GM12891 (cell line): ENCODE data around the gene MOV10L1.

ENCODE experiments used
- PAX5 ChIP-seq: IDR thresholded peaks from 2 replicates; pipeline ENCODE4 v1.6.1; 2011; ENCODE audit warnings: low read length, moderate library complexity, mild to moderate bottlenecking; ENCODE audit not compliant: insufficient read depth, severe bottlenecking
- POLR2A ChIP-seq: IDR thresholded peaks from 2 replicates; pipeline ENCODE4 v1.6.1; 2011; ENCODE audit warnings: low read depth, low read length, control low read depth
- POLR2AphosphoS5 ChIP-seq: IDR thresholded peaks from 2 replicates; pipeline ENCODE4 v1.6.1; 2011; ENCODE audit warnings: low read depth, low read length, control low read depth
- POU2F2 ChIP-seq: IDR thresholded peaks from 2 replicates; pipeline ENCODE4 v1.6.1; 2011; ENCODE audit warnings: low read depth, mild to moderate bottlenecking, control low read depth, low read length, moderate library complexity
- SPI1 ChIP-seq: IDR thresholded peaks from 2 replicates; pipeline ENCODE4 v1.6.1; 2011; ENCODE audit warnings: low read depth, low read length, control low read depth
- TAF1 ChIP-seq: IDR thresholded peaks from 2 replicates; pipeline ENCODE4 v1.6.1; 2011; ENCODE audit warnings: low read depth, low read length, control low read depth

DNA sequence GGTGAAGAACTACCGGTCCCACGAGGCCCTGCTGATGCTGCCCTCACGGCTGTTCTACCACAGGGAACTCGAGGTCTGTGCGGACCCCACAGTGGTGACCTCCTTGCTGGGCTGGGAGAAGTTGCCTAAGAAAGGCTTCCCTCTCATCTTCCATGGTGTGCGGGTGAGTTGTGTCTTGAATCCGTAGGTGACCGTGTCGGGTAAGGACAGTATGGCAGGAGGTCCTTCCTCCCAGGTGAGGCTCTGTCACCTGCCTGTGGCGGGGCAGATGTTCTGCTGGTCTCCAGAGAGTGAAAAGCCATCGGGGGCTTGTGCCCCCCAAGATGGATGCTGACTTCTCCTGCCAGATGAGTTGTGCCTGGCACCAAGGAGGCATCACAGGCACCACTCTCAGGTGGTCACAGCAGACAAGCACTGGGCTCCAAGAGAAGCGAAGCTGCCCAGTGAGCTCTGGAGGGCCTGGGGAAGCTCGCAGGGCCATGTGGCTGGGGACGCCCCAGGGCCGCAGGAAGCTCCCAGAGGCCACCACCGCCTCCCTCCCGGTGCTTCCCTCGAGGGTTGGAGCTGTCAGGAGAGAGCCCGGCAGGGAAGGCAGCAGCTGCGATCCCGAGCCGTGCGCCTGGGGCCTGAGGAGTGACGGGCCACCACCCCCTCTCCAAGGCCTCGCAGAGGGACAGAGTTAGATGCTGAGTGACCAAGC, 63.4 kb downstream of the MOV10L1 start:
- TF ChIP-seq POLR2AphosphoS5 (no peak), POLR2A (no peak), SPI1 (no peak), TAF1 (no peak), POU2F2 (no peak), PAX5 (no peak)
